GM18508 (cell line): ENCODE results near the gene SLC35F1.
"Not testable (repeated sequence)": the region's sequence is repeated elsewhere in the genome, so short reads cannot be mapped to it uniquely, and the experiment has no call there.

Experiments used
- ATAC-seq: cut with Tn5 transposase; IDR thresholded peaks from one replicate; pipeline ENCODE4 v1.9.1; 2021; ENCODE audit warnings: moderate number of reproducible peaks; ENCODE audit not compliant: insufficient read depth, unreplicated experiment

Gene SLC35F1

GRCh38 chr6:117986396-117986795, 79.3 kb downstream of the SLC35F1 start:
- ATAC-seq = no peak

GRCh38 chr6:117989086-117989485, 82.0 kb downstream of the SLC35F1 start:
- no peak for ATAC-seq

- ATAC-seq = no peak
Measured at GRCh38 chr6:117990151-117990550, 83.1 kb downstream of the SLC35F1 start.

GRCh38 chr6:117992856-117993255, 85.8 kb downstream of the SLC35F1 start:
- no peak for ATAC-seq

GRCh38 chr6:118012944-118013343, 105.9 kb downstream of the SLC35F1 start:
- ATAC-seq = no peak

GRCh38 chr6:118016532-118016931, 109.5 kb downstream of the SLC35F1 start:
- ATAC-seq = no peak

GRCh38 chr6:118017301-118017848, 110.3 kb downstream of the SLC35F1 start:
- no peak for ATAC-seq

GRCh38 chr6:118023771-118024170, 116.7 kb downstream of the SLC35F1 start:
- no peak for ATAC-seq

GRCh38 chr6:118029967-118030366, 122.9 kb downstream of the SLC35F1 start:
- no peak for ATAC-seq

GRCh38 chr6:118037479-118037878, 130.4 kb downstream of the SLC35F1 start:
- ATAC-seq = not testable (repeated sequence)

- ATAC-seq = no peak
Measured at GRCh38 chr6:118042855-118043254, 135.8 kb downstream of the SLC35F1 start.

GRCh38 chr6:118044275-118044674, 137.2 kb downstream of the SLC35F1 start:
- ATAC-seq = no peak

GRCh38 chr6:118054082-118054481, 147.0 kb downstream of the SLC35F1 start:
- ATAC-seq = no peak

GRCh38 chr6:118061666-118062065, 154.6 kb downstream of the SLC35F1 start:
- ATAC-seq = no peak

GRCh38 chr6:118080547-118080946, 173.5 kb downstream of the SLC35F1 start:
- no peak for ATAC-seq

- ATAC-seq = no peak
Measured at GRCh38 chr6:118083711-118084110, 176.6 kb downstream of the SLC35F1 start.

- no peak for ATAC-seq
Measured at GRCh38 chr6:118085665-118086064, 178.6 kb downstream of the SLC35F1 start.

- ATAC-seq = no peak
Measured at GRCh38 chr6:118086159-118086558, 179.1 kb downstream of the SLC35F1 start.

- ATAC-seq = no peak
Measured at GRCh38 chr6:118092086-118092485, 185.0 kb downstream of the SLC35F1 start.

GRCh38 chr6:118097576-118097975, 190.5 kb downstream of the SLC35F1 start:
- ATAC-seq = no peak

- ATAC-seq = no peak
Measured at GRCh38 chr6:118100717-118101116, 193.7 kb downstream of the SLC35F1 start.

- no peak for ATAC-seq
Measured at GRCh38 chr6:118101220-118101619, 194.2 kb downstream of the SLC35F1 start.

GRCh38 chr6:118101831-118102345, 194.8 kb downstream of the SLC35F1 start:
- no peak for ATAC-seq
